Measurements from ENCODE around the gene TMEM209.
"Not testable (repeated sequence)": the region's sequence is repeated elsewhere in the genome, so short reads cannot be mapped to it uniquely, and the experiment has no call there.

TMEM209 gene

GRCh38 chr7:130141884-130142653, 63.1 kb downstream of the TMEM209 start:
- DNase-seq = no peak

GRCh38 chr7:130141161-130141883, 63.9 kb downstream of the TMEM209 start:
- DNase-seq = peak; percentile 36 to 49

- no peak for DNase-seq
These were observed 64.5 kb downstream of the TMEM209 start for GRCh38 chr7:130140551-130141160.

GRCh38 chr7:130139193-130139960, 65.8 kb downstream of the TMEM209 start:
- no peak for DNase-seq

- DNase-seq = no peak
These were observed 68.0 kb downstream of the TMEM209 start for GRCh38 chr7:130137207-130137606.

GRCh38 chr7:130136579-130137167, 68.5 kb downstream of the TMEM209 start:
- DNase-seq = no peak

- no peak for DNase-seq
These were observed 69.7 kb downstream of the TMEM209 start for GRCh38 chr7:130135208-130136205.

- DNase-seq = no peak
These were observed 70.5 kb downstream of the TMEM209 start for GRCh38 chr7:130134726-130135125.

- DNase-seq = no peak
These were observed 71.0 kb downstream of the TMEM209 start for GRCh38 chr7:130134106-130134636.

GRCh38 chr7:130133029-130133782, 72.0 kb downstream of the TMEM209 start:
- DNase-seq = no peak

GRCh38 chr7:130131964-130132875, 73.0 kb downstream of the TMEM209 start:
- no peak for DNase-seq

GRCh38 chr7:130131191-130131834, 73.9 kb downstream of the TMEM209 start:
- no peak for DNase-seq

- no peak for DNase-seq
These were observed 76.2 kb downstream of the TMEM209 start for GRCh38 chr7:130129011-130129411.

- DNase-seq = no peak
These were observed 77.3 kb downstream of the TMEM209 start for GRCh38 chr7:130127821-130128317.

- no peak for DNase-seq
These were observed 77.8 kb downstream of the TMEM209 start for GRCh38 chr7:130127404-130127803.

GRCh38 chr7:130126840-130127239, 78.4 kb downstream of the TMEM209 start:
- DNase-seq = not testable (repeated sequence)

GRCh38 chr7:130124711-130125110, 80.5 kb downstream of the TMEM209 start:
- no peak for DNase-seq

- DNase-seq = no peak
These were observed 81.7 kb downstream of the TMEM209 start for GRCh38 chr7:130123501-130123900.

Data from CD4-positive, alpha-beta T cell treated with Interleukin-1 beta for 1 hour (primary cell).